CD4-positive, alpha-beta T cell (primary cell): ENCODE data around the gene POLA1. TPM values are rescaled to one million over a fixed set of nuclear protein-coding genes. Genes with fewer than 3 reads are reported as not detected.

Experiments
- ATAC-seq: fragments of 200-7000 bp; cut with Tn5 transposase; one replicate; pipeline ENCODE4 v1.10.0; 2022; ENCODE audit warnings: mild to moderate bottlenecking; ENCODE audit not compliant: poor library complexity
- CTCF ChIA-PET: fragments of 350-600 bp; sonication (Branson Sonifier 250); formaldehyde crosslinking; loops from one replicate; lab custom pipeline; 2021; ENCODE audit warnings: antibody characterized with exemption, inconsistent platforms; lab: Charles Lee
- POLR2A ChIA-PET: fragments of 350-600 bp; sonication (Branson Sonifier 250); formaldehyde crosslinking; loops from one replicate; lab custom pipeline; 2021; ENCODE audit warnings: antibody characterized with exemption, inconsistent platforms; lab: Charles Lee
- DNase-seq, 14 experiments: peaks; one replicate each; pipeline ENCODE4 v3.0.0-alpha.2; 2013 to 2020; ENCODE audit warnings: mixed read lengths in 2 of 14
- H3K27ac ChIP-seq, 2 donors: one replicate each; pipeline versions ENCODE4 v1.5.1 to v1.7.0; 2013; ENCODE audit warnings: low read length in 2 of 2, low read depth in 1 of 2, mild to moderate bottlenecking in 1 of 2
- H3K27me3 ChIP-seq, 2 experiments: 1 replicate in 1 of 2; 2 replicates in 1 of 2; pipeline versions ENCODE4 v1.6.1 to v1.7.0; 2013; ENCODE audit warnings: low read length in 2 of 2, control low read depth in 1 of 2, mild to moderate bottlenecking in 1 of 2, moderate library complexity in 1 of 2; ENCODE audit not compliant: insufficient read depth in 2 of 2, control insufficient read depth in 1 of 2
- H3K36me3 ChIP-seq: one replicate; pipeline ENCODE4 v1.6.1; 2013; ENCODE audit warnings: low read length, control low read depth; ENCODE audit not compliant: insufficient read depth
- H3K4me1 ChIP-seq: one replicate; pipeline ENCODE4 v1.6.1; 2013; ENCODE audit warnings: low read length, control low read depth; ENCODE audit not compliant: insufficient read depth
- H3K4me3 ChIP-seq: one replicate; pipeline ENCODE4 v1.5.1; 2013; ENCODE audit warnings: mild to moderate bottlenecking, low read length, moderate library complexity
- H3K9me3 ChIP-seq, 2 experiments: 1 replicate in 1 of 2; 2 replicates in 1 of 2; pipeline versions ENCODE4 v1.6.1 to v1.7.0; 2013; ENCODE audit warnings: low read length in 2 of 2, mild to moderate bottlenecking in 2 of 2, control low read depth in 1 of 2, moderate library complexity in 1 of 2; ENCODE audit not compliant: control insufficient read depth in 1 of 2, insufficient read depth in 1 of 2
- H3K27ac Mint-ChIP-seq: one replicate; pipeline ENCODE4 v1.8.0; 2020; ENCODE audit warnings: mixed read lengths
- H3K27me3 Mint-ChIP-seq: one replicate; pipeline ENCODE4 v1.8.0; 2021; ENCODE audit warnings: mixed read lengths
- H3K36me3 Mint-ChIP-seq: one replicate; pipeline ENCODE4 v1.8.0; 2021; ENCODE audit warnings: low read depth, mixed read lengths
- H3K4me1 Mint-ChIP-seq: one replicate; pipeline ENCODE4 v1.8.0; 2021; ENCODE audit warnings: low read depth, mixed read lengths
- H3K4me3 Mint-ChIP-seq: one replicate; pipeline ENCODE4 v1.8.0; 2020; ENCODE audit warnings: mild to moderate bottlenecking, mixed read lengths
- H3K9me3 Mint-ChIP-seq: one replicate; pipeline ENCODE4 v1.8.0; 2020; ENCODE audit warnings: mixed read lengths
- intact Hi-C, 2 experiments: fragments of 100-400 bp; cut with DNase I in 1 of 2; cut with micrococcal nuclease in 1 of 2; formaldehyde crosslinking; loops; one replicate each; pipeline versions ENCODE4 v1.15.1 to v1.9.0; 2023 to 2025; cut with DNase I, micrococcal nuclease
- total RNA-seq, 174 experiments: library from RNA in 2 of 174; stranded (reverse) in 2 of 174; gene quantifications; one replicate each; pipeline ENCODE4 v1.2.3 and lab custom pipeline; 2021 to 2026
- TF ChIP-seq, protein P1 (sequence below): fragments of 200-600 bp; IDR thresholded peaks from one replicate; pipeline ENCODE4 v1.8.0; 2022; ENCODE audit warnings: antibody characterized with exemption, mild to moderate bottlenecking

Gene POLA1
- total RNA-seq, 2 experiments from 2014 or later: 4.7 TPM

DNA sequence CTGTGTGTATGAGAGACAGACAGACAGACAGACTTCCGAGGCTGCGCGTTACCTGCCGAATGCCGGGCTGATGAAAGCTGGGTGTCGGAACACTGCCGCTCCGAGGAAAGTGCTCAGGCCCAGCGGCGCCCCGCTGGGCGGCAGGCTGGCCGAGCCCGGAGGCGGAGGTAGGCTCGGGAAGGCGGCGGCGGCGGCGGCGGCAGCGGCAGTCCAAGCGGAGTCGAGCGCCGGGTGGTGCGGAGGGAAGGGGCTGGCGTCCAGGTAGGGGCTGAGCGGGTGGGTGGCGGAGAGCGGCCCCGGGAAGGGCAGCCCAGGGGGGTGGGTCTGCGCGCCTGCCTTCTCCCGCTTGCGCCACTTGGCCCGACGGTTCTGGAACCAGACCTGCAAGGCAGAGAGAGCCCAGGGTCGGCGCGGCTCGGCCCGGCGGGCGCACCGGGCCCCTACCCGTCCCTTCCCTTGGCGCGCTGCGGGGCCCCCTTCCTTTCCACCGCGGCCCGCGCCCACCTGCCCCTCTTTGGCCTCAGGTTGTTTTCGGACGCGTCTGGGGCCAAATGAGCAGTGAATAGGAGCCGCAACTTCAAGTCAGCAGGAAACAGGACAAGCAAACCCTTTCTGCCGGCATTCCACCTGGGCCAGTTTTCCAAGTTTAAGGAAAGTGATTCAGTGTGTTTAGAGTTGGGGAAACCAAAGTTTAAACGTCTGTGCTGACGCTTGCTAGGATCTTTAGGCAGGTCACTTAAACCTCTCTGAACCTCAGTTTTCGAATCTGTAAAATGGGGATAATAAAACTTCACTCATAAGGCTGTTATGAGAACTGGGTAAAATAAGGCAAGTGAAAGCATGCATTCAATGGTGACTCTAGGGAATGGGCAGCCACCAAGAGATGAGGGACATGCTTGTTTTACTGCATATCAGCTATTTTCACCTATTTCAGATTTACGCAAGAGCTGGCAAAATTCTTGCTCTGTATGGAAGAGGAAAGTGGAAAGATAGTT is 313.6 kb downstream of the POLA1 start:
- POLR2A ChIA-PET: no interaction called here
- DNase-seq (no peak), ATAC-seq (no peak)
- Mint-ChIP-seq H3K27ac (no peak overlapping the region), H3K36me3 (no peaks in the 10 kb centered on the region), H3K4me1 (peaks cover 12% of the 10 kb centered on the region), H3K4me3 (no peak overlapping the region), H3K9me3 (no peaks in the 10 kb centered on the region), H3K27me3 (peaks cover 62% of the 10 kb centered on the region)
- Histone ChIP-seq H3K4me1 (peaks cover 12% of the 10 kb centered on the region), H3K27me3 (peaks cover 22 to 62% of the 10 kb centered on the region in 2 experiments), H3K36me3 (no peaks in the 10 kb centered on the region), H3K27ac (no peak overlapping the region), H3K9me3 (no peaks in the 10 kb centered on the region), H3K4me3 (no peak overlapping the region)
- TF ChIP-seq, protein P1, sequence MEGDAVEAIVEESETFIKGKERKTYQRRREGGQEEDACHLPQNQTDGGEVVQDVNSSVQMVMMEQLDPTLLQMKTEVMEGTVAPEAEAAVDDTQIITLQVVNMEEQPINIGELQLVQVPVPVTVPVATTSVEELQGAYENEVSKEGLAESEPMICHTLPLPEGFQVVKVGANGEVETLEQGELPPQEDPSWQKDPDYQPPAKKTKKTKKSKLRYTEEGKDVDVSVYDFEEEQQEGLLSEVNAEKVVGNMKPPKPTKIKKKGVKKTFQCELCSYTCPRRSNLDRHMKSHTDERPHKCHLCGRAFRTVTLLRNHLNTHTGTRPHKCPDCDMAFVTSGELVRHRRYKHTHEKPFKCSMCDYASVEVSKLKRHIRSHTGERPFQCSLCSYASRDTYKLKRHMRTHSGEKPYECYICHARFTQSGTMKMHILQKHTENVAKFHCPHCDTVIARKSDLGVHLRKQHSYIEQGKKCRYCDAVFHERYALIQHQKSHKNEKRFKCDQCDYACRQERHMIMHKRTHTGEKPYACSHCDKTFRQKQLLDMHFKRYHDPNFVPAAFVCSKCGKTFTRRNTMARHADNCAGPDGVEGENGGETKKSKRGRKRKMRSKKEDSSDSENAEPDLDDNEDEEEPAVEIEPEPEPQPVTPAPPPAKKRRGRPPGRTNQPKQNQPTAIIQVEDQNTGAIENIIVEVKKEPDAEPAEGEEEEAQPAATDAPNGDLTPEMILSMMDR: no peak
- intact Hi-C loops: no loop called here
- CTCF ChIA-PET: no interaction called here

- peaks cover 8% of the 10 kb centered on the region for H3K4me1 Mint-ChIP-seq
- intact Hi-C loops: no loop called here
- Histone ChIP-seq H3K27me3 (peaks cover 28 to 66% of the 10 kb centered on the region in 2 experiments), H3K4me1 (peaks cover 21% of the 10 kb centered on the region), H3K4me3 (no peak overlapping the region), H3K36me3 (no peaks in the 10 kb centered on the region), H3K9me3 (no peaks in the 10 kb centered on the region), H3K27ac (no peak overlapping the region)
- no peaks in the 10 kb centered on the region for H3K36me3 Mint-ChIP-seq
- H3K27me3 Mint-ChIP-seq: peaks cover 49% of the 10 kb centered on the region
- ATAC-seq: no peak
- POLR2A ChIA-PET: no interaction called here
- CTCF ChIA-PET: no interaction called here
- no peak for DNase-seq
- no peaks in the 10 kb centered on the region for H3K9me3 Mint-ChIP-seq
- no peak overlapping the region for H3K4me3 Mint-ChIP-seq
- TF ChIP-seq, protein P1: no peak
- H3K27ac Mint-ChIP-seq: no peak overlapping the region
Observed at GRCh38 chrX:25009407-25009806, 315.7 kb downstream of the POLA1 start.

DNA sequence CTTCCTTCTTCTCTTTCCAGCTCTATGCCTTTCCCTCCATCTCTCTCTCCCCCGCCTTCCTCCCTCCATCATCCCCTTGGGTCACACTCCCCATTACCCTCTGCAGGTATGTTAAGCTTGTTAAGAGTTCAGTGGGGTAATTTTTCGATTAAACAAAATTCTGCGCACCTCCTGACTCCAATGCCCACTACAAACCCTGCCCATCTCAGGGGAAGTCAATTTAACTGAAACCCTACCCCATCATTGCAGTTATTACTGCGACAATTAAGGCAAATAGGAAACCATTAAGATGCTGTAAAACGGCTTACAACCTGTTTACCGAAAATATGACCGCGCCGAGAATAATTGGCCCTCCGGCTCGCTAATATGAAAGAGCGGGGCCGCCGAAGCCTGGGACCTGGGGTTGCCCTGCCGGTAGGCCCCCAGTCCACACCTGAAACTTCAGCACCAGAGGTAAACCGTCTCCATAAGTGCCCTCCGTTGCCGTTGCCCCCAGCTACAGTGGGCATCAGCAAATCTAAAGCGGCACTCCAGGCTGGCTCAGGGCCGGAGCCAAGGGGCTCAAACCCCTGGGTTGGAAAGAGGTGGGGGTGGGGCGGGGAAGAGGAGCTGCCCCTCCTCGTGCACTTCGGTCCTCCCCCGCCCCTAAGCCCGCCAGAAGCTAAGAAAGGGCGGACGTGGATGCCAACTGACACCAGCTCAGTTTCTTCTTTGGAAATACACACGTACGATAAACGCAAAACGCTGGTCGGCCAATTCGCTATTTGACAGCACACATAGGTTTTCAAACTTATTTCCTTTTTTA is 317.3 kb downstream of the POLA1 start:
- H3K27me3 ChIP-seq: peaks cover 32 to 73% of the 10 kb centered on the region in 2 experiments
- no peaks in the 10 kb centered on the region for H3K9me3 Mint-ChIP-seq
- DNase-seq: no peak

More for the DNA sequence above, 317.3 kb downstream of the POLA1 start:
- no peak for ATAC-seq
- no peak overlapping the region for H3K27ac ChIP-seq
- no peak overlapping the region for H3K4me3 ChIP-seq
- H3K9me3 ChIP-seq: peaks cover 0 to 8% of the 10 kb centered on the region in 2 experiments
- peaks cover 29% of the 10 kb centered on the region for H3K4me1 ChIP-seq
- Mint-ChIP-seq H3K4me1 (peaks cover 7% of the 10 kb centered on the region), H3K27me3 (peaks cover 55% of the 10 kb centered on the region), H3K27ac (no peak overlapping the region), H3K4me3 (no peak overlapping the region), H3K36me3 (no peaks in the 10 kb centered on the region)
- no peaks in the 10 kb centered on the region for H3K36me3 ChIP-seq
- intact Hi-C loops: no loop called here
- ChIA-PET CTCF (no interaction called here), POLR2A (no interaction called here)
- TF ChIP-seq, protein P1: no peak
